HG03175 (cell line): ENCODE results near the gene TIGIT.

Experiments used
- ATAC-seq: cut with Tn5 transposase; IDR thresholded peaks from one replicate; pipeline ENCODE4 v1.9.1; 2021; ENCODE audit warnings: mild to moderate bottlenecking, moderate library complexity; ENCODE audit not compliant: unreplicated experiment

The TIGIT gene

DNA sequence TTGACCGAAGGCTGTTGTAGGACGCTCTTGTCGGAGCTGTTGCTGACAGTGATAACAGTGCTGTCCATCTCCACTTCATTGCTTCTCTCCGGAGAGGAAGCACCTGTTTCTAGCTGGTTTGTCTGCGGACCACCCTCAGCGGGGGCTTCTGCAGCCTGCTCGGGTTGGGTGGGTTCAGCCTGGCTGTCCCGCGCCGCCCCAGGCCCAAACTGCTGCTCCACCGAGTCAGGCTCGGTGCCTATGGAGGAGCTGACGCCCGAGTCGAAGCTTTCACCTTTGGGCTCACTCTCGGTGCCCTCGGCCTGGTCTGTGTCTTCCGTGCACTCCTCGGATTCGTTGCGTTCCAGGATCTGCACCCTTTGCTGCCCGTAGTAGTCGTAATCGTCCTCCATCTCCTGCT is 56.9 kb downstream of the TIGIT start:
- no peak for ATAC-seq

DNA sequence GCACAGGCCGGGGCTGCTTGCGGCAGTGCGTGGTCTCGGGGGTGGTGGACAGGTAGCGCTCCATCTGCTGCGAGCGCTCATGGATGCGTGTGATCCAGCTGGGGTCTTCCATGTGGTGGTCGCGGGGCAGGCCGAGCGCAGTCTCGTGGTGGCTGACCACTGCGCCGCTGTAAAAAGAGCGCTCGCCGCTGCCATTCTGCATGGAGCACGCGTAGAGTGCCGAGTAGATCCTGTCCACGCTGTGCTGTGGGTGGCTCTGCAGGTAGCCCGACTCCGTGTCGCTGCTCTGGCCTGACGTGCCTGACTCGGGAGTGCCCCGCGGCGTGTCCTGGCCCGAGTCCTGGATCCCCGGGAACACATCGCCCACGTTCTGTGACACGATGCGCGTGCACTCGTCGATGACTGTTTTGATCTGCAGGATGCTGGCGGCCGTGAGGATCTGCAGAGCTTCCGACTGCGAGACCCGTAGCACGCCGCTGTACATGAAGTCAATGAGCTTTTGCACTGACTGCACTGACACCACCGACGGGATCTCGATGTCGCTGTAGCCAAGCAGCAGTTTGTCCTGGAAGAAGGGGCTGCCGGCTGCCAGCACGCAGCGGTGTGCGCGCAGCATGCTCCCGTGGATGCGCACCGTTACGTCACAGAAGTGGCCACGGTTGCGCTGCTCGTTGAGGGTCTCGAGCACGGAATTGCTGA is 57.4 kb downstream of the TIGIT start:
- ATAC-seq, result no peak

DNA sequence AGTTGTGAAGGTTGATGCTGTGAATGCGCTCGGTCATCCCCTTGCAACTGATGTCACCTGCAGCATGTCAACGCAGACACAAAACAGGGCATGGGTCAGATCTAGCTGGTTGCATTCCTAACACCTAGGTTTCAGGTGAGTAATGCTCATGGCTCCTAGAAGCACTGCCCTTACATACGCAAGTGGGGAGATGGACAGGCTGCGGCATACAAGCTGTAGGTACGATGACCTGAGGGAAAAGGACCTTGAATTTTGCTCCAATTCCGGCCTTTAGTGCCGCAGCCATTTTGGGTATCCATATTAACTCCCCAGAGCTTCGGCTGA is 58.0 kb downstream of the TIGIT start:
- ATAC-seq, result no peak

DNA sequence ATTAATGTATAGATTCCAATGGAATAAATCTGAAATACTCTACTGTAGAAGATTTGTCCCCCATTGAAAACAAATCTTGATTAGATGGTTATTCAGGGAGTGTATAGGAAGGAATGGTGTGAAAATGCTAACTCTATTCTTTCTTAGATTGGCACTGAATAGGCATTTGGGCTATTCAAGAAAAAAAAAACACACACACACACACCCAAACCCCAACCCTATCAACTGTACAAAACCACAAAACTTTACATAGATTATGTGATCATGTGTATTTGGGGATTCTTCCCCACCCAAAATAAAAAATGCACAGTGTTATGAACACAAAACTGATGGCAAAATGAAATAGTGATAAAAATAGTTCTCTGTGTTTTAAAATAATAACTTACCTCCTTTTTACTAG is 61.8 kb downstream of the TIGIT start:
- ATAC-seq, result no peak

DNA sequence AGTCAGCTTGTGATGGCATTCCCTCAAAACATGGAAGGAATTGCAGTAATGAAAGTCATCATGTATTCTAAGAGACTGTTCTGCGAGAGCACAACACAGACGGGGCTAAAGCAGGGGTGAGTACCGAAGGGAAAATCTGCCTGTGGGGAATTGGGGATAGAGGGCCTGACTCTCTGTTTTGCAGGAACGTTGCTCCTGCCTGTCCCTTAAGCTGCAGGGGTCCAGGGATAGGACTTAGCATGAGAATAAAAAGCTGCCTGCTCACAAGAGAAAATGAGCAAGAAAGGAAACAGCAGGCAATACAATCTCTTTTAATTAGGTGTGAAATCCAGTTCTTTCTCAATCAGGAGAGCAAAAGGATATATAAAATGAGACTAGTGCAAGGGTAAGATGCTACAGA is 62.2 kb downstream of the TIGIT start:
- ATAC-seq, result no peak

DNA sequence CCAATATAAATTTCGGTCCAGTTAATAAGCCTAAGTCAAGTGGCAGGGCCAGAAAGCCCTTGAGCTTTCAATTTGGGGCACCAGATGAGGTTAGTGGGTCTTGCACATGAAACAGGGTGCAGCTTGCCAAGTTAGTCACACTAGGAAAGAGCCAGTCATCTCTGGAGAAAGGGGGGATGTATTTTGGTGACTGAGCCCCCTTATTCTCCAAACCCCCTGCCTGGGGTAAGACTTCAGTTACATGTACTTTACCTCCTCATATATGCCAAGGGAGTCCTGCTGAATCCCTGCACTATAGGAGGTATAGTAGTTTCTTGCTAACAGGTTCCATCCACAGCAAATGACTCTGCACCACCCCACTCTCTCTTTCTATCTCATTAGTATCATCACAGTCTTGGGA is 62.7 kb downstream of the TIGIT start:
- no peak for ATAC-seq
